Subcutaneous adipose tissue (tissue), 4 donors: Measurements from ENCODE around the gene FTSJ3. TPM values are rescaled to one million over a fixed set of nuclear protein-coding genes. Genes with fewer than 3 reads are reported as not detected.

Source experiments
- total RNA-seq, 4 donors: library from RNA; depleted of rRNA; stranded (reverse); fragments of >200 nt; gene quantifications; one replicate each; pipeline ENCODE4 v1.1.0, GENCODE V29; 2016
- TF ChIP-seq, protein P1 (sequence below): fragments of 450-650 bp; IDR thresholded peaks from one replicate; pipeline ENCODE4 v1.5.1; 2016; ENCODE audit warnings: low read depth, mild to moderate bottlenecking, control low read depth, antibody characterized with exemption, moderate library complexity

Gene FTSJ3
- total RNA-seq, 4 donors from 2014 or later: 33.1 to 45.6 (median 38.8) TPM

DNA sequence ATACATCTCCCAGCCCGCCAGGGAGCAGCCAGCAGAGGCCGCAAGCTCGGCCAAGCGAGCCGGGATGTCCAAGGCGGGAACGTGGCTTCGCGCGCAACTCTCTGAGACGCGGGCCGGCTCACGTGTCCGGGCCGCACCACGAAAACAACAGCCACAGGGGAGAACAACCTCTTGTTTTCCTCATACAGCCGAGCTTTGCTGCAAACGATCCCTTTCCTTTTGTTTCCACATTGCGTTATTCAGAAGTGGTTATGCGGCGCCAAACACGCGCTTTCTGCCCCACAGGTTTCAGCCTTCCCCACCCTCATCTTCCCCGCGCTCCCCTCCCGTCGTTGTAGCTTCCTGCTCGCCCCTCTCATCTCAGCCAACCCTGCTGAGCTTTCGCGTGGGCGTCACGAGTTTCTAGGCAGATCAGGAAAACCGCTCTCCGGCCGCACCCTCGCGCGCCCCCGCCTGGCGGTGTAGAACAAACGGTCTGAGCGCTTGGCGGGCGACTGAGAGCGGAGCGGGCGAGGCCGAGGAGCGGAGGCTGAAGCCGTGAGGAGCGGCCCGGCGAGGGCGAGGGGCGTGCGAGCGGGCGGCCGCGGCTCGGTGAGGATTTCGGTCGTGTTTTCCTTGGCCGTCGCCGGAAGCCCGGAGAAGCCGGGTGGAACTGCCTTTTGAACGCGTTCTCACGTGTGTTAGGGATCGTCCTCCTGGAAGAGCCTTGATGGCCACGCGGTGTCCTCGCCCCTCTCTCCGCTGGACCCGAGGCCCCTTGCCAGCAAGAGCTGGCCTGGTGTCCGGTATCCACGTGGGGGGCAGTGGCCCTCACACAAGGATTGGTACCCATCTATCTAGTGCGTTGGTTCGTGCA is 21.6 kb upstream of the FTSJ3 start:
- TF ChIP-seq, protein P1, sequence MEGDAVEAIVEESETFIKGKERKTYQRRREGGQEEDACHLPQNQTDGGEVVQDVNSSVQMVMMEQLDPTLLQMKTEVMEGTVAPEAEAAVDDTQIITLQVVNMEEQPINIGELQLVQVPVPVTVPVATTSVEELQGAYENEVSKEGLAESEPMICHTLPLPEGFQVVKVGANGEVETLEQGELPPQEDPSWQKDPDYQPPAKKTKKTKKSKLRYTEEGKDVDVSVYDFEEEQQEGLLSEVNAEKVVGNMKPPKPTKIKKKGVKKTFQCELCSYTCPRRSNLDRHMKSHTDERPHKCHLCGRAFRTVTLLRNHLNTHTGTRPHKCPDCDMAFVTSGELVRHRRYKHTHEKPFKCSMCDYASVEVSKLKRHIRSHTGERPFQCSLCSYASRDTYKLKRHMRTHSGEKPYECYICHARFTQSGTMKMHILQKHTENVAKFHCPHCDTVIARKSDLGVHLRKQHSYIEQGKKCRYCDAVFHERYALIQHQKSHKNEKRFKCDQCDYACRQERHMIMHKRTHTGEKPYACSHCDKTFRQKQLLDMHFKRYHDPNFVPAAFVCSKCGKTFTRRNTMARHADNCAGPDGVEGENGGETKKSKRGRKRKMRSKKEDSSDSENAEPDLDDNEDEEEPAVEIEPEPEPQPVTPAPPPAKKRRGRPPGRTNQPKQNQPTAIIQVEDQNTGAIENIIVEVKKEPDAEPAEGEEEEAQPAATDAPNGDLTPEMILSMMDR: no peak

DNA sequence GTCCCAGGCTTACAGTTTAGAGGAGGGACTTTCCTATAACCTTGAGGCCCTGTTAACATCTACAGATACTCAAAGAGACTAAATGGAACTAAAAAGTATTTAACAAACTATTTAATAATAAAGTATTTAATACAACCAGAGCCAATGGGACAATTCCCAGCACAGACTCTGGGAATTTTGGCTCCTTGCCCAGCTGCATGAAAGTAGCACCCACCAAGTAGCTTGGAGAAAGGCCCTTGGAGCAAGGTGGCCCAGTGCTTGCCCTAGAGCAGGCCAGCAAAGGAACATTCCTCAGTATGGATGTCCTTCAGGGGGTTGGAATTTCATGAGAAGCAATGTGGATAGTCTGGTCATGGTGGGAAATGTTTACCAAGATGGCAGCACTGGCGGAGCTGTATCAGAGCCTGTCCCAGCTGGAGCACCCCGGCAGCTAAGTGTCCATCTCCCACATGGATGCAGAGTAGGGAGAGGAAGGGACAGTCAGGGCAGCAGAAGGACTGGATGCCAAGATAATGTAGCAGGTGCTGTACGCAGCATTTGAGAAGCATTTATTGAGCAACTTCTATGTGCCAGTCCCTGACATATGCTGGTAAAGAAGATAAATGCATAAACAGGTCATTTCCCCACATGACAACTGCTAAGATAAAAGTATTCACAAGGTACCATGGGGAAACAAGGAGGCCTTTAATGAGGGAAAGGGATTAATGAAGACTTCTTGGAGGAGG is 20.2 kb upstream of the FTSJ3 start:
- TF ChIP-seq, protein P1: no peak

DNA sequence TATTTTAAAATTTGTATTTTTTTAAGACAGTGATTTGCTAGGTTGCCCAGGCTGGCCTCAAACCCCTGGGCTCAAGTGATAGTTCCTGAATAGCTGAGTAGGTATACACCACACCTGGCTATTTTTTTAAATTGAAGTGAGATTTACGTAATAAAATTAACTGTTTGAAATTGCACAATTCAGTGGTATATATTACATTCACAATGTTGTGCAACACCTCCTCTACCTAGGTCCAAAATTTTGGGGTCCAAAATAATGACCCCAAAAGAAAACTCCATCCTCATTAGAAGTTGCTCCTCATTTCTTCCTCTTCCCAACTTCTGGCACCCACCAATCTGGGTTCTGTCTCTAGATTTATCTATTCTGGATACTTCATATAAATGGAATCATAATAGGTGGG is 18.0 kb upstream of the FTSJ3 start:
- TF ChIP-seq, protein P1: no peak

DNA sequence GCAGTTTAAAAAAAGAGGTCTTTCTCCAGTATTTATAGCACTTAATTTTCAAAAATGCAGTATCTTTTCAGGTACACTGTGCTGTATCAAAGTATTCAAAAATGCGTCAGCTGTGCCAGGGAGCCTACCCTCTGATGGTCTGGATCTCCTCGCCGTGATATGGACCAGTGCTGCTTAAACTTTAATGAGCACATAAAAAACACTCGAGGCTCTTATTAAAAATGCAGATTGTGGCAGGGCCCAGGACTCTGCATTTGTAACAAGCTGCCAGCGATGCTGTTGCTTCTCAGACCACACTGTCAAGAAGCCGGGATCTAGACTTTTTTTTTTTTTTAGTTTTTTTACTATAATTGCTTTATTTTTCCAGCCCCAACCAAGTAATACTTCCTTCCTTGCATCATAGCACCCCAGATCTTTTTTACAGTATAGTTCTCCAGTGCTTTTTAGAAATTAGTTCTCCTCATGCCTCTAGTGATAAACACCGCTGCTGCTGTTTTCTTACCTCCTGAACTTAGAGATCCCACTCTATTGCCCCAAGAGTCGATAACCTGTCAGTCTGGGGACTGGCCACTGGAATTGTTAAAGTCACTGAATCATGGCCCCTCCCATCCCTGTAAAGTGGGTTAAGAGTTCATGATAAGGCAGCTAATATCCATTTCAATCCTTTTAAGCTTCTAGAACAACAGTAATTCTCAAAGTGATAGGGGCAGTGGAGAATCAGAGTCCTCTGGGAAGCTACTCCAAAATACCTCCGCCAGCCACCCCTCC is 16.6 kb upstream of the FTSJ3 start:
- TF ChIP-seq, protein P1: no peak

DNA sequence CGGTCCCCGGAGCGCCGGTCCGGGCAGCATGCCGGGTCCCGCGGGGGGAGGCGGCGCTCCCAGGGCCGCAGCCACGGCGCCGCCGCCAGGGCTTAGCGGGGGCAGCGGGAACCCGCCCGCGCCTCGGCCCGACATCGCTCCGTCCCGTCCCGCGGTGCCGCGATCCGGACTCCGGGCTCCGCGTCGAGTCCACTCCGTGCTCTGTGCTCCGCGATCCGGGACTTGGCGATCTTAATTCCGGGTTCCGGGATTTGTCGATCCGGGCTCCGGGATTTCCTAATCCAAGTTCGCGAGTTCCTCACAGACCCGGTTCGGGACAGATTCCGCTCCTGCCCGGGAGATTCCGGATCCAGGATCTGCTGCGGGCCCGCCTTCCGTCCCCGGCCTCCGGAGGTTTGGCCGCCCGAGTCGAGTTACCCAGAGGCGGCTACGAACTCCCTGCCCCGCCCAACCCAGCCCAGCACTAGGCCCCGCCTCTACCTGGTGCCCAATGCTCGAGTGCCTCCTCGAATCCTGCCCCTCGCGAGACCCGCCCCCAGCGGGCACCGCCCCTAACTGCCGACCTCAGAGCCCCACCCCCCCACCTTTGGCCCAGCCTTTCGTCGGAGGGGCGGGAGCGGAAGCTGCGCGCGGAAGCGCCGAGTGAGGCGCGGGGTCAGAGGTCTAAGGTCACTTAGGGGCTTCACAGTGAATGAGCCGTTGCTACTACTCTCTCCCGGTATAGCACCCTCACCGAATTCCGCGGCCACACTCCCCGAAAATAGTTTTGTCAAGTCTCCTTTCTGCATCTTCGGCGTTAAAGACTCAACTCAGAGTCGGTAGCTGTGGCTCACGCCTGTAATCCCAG is 15.3 kb upstream of the FTSJ3 start, which contains the start of gene SMARCD2:
Gene SMARCD2, minus strand, starts transcription at position 146 of the 847 bp plus-strand sequence. Its CDS starts 11 bp downstream, at position 135.
- TF ChIP-seq, protein P1: no peak

DNA sequence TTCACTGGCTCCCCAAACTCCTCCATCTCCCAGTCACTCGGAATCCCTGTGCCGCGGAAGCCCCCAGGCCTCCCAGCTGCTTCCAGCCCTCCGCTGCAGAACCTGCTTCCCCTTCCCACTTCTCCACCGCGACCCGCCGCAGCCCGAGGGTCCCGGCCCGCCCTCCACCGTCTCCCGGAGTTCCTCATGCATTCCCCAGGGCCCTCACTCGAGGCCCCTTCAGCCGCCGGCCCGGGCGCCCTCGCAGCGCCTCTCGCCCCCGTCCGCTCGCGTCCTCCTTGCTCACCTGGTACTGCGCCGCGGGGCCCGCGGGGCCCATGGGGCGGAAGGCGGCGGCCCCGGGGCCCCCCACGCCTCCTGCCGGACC is 14.7 kb upstream of the FTSJ3 start:
- TF ChIP-seq, protein P1: no peak
